HG02970 (cell line): ENCODE data around the gene NMRK1.

Experiments
- ATAC-seq: cut with Tn5 transposase; IDR thresholded peaks from one replicate; pipeline ENCODE4 v1.9.1; 2021; ENCODE audit warnings: mild to moderate bottlenecking, moderate library complexity, moderate number of reproducible peaks; ENCODE audit not compliant: unreplicated experiment, low FRiP score

NMRK1 gene

DNA sequence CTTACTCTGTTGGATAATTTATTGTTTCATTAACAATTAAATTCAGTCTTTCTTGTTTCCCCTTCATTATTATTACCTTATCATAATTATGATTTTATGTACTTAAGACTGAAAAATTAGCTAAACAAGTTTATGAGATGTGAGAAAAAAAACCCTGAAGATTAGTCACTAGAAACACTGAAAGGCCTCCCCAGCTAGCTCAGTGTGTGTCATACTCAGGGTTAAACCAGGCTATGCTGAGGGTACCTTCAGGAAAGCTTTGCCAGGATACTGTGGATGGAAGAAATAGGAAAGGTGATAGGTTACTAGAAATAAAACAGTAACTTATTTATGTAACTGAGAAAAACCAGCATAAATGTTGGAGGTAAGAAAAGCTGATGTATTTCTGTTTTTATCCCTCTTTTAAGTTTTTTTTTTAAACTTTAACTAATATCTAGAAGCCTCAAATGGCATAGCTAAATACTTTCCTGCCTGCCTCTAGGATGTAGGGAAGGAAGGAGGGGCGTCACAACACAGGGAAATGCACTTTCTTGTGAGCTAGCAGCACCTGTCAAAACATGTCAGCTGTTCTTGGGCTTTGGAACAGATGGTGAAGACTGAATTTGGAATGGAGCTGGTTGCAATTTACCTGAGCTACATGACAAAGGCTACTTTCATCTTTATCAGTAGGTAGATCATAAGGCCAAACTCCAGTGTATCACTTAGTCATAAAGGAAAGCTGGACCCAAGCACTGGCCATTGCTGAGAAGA lies 24.2 kb downstream of the NMRK1 start:
- no peak for ATAC-seq

GRCh38 chr9:75061169-75061568 lies 26.8 kb downstream of the NMRK1 start:
- no peak for ATAC-seq

- no peak for ATAC-seq
These were observed 33.5 kb downstream of the NMRK1 start for GRCh38 chr9:75054368-75055001.

GRCh38 chr9:75053869-75054268 lies 34.1 kb downstream of the NMRK1 start:
- peak; percentile 66 for ATAC-seq

GRCh38 chr9:75051285-75051684 lies 36.7 kb downstream of the NMRK1 start:
- no peak for ATAC-seq

- no peak for ATAC-seq
These were observed 40.4 kb downstream of the NMRK1 start for GRCh38 chr9:75047506-75047905.

GRCh38 chr9:75046725-75047345 lies 41.1 kb downstream of the NMRK1 start:
- ATAC-seq = no peak

DNA sequence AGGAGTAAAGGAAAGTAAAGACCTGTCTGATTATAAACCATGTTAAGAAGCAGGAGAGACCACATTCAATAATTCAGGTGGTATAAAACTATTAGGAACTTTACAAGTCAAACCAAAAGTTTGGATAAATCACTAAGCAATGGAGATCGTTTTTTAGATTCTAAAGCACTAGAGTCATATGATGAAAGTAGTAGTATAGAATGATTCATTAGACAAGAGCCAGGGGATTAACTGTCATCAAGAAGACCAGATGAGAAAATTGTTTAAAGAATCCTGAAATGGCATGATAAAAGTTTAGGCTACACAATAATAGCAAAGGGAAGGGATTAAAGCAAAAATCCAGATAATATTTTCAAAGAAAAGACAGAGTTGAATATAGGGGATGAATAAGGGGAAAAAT lies 46.9 kb downstream of the NMRK1 start:
- no peak for ATAC-seq

DNA sequence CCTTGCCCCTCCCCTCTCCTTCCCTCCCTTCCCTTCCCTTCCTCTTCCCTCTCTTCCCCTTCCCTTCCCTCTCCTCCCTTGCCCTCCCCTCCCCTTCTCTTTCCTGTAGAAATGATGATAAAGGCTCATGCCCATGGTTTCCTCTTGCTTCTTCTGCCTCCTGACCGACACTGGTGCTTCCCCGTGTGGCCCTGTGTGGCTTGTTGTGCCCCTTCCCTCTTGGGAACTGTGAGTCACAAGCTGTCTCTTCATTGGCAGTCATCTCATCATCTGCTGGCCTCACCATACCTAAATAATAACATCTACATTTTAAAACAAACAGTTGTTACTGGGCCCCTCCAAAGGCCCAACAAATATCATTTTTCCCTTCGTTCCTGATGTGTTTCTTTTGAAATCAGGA lies 48.2 kb downstream of the NMRK1 start:
- ATAC-seq = no peak

GRCh38 chr9:75039009-75039408 lies 48.9 kb downstream of the NMRK1 start:
- ATAC-seq = no peak

DNA sequence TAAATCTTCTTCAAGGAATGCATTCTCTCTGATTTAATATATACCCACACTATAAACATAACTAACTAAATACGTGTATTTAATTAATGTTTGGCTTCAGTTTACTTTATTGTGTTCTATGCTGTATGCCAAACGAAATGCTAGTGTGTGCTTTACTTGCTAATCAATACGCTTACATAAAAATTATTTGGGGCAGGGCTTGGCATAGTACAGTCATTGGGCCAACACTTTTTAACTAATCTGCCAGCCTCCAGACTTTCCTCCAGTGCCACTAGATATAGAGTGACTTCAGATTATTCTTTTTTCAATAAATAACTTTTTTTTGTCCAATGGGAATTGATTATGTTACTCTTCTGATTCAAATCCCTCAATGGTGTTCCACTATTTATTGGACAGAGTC lies 51.2 kb downstream of the NMRK1 start:
- ATAC-seq = no peak

- peak; percentile 68 for ATAC-seq
These were observed 54.0 kb downstream of the NMRK1 start for GRCh38 chr9:75033791-75034473.

DNA sequence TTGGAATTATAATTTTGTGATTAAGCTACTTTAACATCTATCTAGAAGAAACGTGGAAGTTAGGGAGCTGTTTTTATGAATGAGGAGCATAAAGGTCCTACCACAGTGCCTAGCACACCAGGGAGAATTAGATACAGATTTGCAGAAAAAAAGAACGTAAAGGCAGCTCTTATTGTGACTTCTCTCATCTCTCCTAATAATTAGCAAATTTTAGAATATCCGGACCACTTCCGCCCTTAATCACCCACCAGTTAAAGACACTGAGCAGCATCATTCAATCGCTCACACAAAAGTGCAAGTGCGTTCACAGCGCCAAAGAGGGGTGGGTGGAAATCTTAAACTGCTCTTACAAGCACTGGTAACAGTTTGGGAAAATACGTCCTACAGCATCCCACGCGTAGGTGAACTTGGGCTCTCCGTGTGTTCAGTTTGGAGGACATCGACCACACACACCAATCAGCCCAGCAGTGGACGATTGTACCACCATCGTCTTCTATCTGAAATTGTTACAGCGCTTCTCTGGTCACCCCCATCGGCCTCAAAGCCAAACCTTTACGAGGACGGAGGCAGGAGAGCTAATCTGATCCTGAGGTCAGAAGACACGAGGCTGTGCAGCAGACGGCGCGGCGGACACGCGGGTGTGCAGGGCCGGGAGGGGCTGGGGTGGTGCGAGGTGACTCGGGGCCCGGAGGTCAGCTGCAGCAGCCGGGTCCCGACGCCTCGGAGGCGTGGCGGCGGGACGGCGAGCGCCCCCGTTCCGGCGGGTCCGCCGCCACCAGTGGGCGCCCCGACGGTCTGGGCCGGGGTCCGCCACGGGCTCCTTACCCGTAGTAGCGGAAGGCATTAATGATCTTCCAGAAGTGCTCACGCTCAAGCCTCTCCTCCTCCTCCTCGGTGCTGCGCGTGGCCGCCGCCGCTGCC lies 60.5 kb downstream of the NMRK1 start:
- ATAC-seq = peak; percentile 38

- no peak for ATAC-seq
These were observed 64.1 kb downstream of the NMRK1 start for GRCh38 chr9:75023846-75024245.

DNA sequence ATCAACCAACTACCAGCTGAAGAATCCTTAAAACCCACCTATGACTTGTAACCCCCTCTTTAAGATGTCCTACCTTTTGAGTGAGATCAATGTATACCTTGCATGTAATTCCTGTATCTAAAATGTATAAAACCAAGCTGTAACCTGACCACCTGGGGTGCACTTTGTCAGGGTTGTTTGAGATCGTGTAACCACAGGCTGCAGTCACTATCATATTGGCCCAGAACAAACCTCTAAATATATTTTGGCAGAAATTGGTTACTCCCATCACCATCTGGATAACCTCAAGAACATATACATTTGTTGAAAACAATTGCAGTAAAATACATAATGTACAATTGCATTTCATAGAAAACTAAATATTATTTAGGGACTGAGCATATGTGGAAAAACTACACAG lies 68.3 kb downstream of the NMRK1 start:
- ATAC-seq = no peak

GRCh38 chr9:75019022-75019421 lies 68.9 kb downstream of the NMRK1 start:
- ATAC-seq = no peak

DNA sequence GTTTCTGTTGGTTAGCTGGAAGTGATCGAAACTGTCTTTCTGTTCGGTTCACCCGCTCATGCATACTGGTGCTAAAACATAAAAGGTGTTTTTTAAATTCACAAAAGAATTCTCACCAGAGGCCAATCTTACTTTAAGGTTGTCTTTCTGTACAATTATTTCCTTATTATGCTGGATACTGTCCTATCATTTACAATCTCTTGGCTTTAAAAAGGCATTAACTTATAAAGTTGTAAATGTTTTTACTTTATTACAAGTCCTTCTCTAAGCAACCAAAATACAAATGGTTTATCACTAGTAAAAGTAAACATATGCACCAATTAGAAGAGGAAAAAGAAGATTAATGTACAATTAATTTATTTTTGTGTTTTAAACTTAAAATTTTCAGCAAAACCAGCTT lies 70.6 kb downstream of the NMRK1 start:
- no peak for ATAC-seq

- no peak for ATAC-seq
These were observed 74.2 kb downstream of the NMRK1 start for GRCh38 chr9:75013735-75014134.
